Stimulated activated CD8-positive, alpha-beta memory T cell treated with anti-CD3 and anti-CD28 coated beads, Interleukin-15, amount 100 ng/mL, for 1 hour (primary cell): ENCODE results near the gene ATP13A3.
A peak's percentile ranks its signal among the peaks of the same experiment; 100 is the strongest.
"Not testable (repeated sequence)": the region's sequence is repeated elsewhere in the genome, so short reads cannot be mapped to it uniquely, and the experiment has no call there.

Source experiments
- DNase-seq: peaks from one replicate; pipeline ENCODE4 v3.0.0-alpha.2; 2020; ENCODE audit warnings: low read depth

Gene ATP13A3

DNA sequence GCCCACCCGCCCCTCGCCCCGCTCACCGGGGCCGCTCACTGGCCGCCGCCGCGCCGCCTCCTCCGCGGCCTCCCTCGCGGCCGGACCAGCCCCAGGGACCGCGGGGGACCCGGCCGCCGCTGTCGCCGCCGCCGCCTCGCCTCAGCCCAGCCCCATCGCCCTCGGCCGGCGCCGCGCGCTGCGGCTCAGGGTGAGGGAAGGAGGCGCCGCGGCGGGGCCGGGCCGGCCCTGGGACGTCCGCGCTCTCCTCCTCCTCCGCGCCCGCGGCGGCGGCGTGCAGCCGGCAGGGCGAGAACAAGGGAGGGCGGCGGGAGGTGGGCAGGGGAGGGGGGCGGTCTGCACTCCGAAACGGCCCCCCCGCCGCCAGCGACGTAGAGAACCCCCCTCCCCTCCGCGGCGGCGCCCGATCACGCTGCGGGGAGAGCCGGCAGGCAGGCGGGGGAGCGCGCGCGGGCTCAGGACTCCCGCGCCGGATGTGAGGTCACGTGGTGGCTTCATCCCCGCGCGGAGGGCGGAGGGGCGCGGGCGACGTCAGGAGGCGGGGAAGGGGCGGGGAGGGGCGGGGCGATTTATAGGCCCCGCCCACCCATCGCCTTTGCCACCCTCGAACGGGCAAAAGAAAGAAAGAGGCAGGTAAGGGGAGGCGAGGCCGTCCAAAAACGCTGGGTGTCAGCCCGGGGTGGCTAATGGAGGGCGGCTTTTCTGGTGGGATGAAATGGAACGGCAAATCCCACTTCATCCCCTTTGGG is at the start of gene ATP13A3:
Gene ATP13A3, minus strand, starts transcription at position 463 of the 749 bp plus-strand sequence. CDS start 24,812 bp downstream, outside the sequence.
- DNase-seq, result peak; percentile 66

DNA sequence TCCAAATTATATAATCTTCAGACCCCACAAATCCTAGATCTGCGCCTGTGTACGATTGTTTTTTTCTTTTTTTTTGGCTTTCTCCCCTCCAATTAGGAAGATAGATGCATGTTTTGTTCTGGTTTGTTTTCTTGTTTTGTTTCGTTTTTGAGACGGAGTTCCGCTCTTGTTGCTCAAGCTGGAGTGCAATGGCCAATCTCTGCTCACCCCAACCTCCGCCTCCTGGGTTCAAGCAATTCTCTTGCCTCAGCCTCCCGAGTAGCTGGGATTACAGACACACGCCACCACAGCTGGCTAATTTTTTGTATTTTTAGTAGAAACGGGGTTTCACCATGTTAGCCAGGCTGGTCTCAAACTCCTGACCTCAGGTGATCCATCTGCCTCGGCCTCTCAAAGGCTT is 48.4 kb upstream of the ATP13A3 start:
- DNase-seq, result not testable (repeated sequence)

DNA sequence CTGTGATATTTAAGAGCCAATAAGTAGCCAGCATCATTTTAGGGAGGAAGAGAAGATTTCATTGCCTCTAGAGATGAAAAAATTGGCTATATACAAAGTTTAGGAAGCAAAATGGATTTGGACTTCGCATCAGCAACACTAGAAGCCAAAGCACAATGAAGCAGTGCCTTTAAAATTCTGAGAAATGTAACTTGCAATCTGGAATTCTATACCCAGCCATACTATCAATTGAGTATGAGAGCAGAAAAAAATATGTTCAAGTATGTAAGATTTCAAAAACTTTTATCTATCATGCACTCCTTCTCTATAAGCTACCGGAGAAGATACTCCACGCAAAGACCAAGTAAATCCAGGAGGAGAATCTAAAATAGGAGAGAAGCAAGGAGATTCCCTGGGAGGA is 47.4 kb upstream of the ATP13A3 start:
- DNase-seq, result no peak

DNA sequence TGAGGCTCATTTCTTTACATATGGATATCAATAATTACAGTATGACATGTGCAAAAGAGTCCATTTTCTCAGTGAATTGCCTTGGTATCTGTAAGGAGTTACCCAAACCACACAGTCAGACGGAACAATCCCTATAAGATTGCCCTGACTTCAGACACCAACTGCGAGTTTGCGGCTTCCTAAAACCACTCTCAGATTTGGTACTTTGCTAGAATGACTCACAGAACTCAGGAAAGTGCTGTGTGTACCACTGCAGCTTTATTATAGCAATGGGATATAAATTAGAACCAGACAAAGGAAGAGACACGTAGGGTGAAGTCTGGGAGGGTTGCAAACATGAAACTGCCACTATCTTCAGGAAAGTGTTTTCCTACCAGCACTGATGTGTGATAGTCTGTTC is 45.8 kb upstream of the ATP13A3 start:
- no peak for DNase-seq

DNA sequence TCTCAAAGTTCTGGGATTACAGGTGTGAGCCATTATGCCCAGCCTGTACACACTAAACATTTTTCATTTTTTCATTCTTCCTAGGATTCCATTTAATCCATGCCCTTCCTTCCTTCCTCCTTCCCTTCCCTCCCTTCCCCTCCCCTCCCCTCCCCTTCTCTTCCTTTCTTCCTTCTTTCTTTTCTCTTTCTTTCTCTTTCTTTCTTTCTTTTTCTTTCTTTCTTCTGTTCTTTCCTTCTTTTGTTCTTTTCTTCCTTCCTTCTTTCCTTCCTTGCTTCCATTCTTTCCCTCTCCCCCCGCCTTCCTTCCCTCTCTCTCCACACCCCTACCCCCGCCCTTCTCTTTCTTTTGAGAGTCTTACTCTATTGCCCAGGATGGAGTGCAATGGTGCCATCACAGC is 40.9 kb upstream of the ATP13A3 start:
- DNase-seq, result no peak

DNA sequence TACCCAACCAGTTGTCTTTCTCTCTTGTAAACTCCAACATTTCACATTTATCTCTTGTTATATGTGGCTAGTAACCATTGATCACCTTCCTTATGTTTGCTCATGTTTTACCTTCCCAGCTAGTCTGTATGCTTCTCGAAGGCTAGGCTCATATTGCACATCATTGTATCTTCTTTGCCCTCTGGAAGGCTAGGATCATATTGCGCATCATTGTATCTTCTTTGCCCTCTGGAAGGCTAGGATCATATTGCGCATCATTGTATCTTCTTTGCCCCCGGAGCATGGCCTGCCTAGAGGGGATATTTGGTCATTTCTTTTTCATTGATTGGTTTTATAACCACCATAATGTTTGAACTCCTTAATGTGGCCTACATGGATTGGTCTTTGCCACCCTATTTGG is 39.4 kb upstream of the ATP13A3 start:
- no peak for DNase-seq

DNA sequence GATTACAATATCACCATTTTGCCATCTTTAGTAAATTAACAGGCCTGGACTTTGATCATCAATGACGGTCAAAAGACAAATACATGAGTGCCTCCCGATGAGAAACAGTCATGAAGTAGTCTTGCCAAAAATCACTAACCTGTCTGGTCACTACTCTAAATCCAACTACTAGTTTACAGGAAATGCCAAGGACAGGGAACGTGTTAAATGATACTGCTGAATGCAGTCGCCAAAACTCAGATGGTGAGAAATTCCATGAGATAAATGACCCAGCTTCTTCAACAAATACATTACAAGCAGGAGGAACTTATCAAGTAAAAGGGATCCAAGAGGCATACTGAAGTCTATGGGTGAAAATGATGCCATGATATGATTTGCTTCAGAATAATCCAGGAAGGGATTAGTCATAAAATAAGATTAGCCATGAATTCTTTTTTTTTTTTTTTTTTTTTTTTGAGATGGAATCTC is 35.8 kb upstream of the ATP13A3 start:
- DNase-seq, result no peak

DNA sequence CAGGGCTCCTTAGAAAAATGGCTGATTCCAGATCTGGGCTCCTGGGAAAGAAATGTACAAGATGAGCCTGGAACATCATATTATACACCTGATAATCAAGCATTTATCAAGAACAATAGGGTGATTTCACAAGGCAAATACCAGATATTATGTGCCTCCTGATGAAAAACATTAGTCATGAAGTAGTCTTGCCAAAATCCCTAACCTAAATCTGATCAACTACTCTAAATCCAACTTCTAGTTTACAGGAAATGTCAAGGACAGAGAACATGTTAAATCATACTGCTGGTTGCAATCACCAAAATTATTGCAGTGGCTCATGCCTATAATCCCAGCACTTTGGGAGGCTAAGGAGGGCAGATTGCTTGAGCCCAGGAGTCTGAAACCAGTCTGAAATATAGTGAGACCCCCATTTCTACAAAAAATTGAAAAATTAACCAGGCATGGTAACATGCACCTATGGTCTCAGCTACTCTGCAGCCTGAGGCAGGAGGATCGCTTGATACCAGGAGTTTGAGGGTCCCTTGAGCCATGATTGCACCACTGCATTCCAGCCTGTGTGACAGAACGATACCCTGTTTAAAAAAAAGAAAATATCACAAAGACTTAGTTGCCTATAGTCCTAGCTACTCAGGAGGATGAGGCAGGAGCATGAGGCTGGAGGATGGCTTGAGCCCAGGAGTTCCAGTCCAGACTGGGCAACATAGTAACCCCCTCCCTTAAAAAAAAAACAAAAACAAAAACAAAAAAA is 34.9 kb upstream of the ATP13A3 start:
- DNase-seq, result no peak

DNA sequence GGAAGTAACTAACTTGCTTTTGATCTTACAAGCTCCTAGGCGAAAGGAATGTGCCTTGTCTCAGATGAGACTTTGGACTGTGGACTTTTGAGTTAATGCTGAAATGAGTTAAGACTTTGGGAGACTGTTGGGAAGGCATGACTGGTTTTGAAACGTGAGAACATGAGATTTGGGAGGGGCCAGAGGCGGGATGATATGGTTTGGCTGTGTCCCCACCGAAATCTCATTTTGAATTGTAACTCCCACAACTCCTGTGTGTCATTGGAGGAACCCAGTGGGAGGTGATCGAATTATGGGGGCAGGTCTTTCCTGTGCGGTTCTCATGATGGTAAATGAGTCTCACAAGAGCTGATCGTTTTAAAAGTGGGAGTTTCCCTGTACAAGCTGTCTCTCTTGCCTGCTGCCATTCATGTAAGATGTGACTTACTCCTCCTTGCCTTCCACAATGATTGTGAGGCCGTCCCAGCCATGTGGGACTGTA is 33.9 kb upstream of the ATP13A3 start:
- not testable (repeated sequence) for DNase-seq

DNA sequence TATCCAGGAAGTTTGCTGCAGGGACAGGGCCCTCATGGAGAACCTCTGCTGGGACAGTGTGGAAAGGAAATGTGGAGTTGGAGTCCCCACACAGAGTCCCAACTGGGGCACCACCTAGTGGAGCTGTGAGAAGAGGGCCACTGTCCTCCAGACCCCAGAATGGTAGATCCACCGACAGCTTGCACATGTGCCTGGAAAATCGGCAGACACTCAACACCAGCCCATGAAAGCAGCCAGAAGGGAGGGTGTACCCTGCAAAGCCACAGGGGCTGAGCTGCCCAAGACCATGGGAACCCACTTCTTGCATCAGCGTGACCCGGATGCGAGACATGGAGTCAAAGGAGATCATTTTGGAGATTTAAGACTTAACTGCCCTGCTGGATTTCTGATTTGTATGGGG is 33.4 kb upstream of the ATP13A3 start:
- not testable (repeated sequence) for DNase-seq

DNA sequence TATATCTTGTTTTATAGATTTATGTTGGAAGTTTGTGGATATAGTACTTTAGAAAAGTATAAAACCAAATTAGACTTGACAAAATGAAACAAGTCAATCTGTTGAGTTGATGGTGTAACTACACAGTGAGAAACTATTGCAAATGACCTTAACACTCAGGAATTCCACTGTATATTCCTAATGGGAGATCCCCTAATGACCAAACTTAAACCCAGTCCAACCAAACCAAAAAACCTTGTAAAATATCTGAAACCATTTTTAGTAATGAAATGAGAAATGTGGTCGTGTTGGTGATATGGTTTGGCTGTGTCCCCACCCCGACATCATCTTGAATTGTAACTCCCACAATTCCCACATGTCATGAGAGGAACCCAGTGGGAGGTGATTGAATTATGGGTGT is 31.9 kb upstream of the ATP13A3 start:
- no peak for DNase-seq

DNA sequence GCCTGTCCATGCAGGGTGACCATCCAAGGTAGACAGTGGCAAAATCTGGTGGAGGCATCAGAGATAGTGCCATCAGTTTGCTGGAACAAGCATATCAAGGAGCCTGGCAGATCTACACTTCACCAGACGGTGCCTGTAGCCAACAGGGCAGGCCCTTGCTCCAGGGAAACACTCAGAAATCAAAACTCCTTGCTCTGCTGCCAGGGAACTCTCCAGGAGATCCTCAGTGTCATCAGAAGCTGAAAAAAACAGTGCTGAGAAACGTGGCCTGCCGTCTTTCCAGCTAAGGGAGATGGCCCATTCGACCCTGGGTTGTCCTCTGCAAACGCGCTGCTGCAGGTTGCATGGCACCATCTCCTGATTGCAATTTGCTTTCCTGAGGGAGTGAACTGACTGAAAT is 30.5 kb upstream of the ATP13A3 start:
- no peak for DNase-seq

DNA sequence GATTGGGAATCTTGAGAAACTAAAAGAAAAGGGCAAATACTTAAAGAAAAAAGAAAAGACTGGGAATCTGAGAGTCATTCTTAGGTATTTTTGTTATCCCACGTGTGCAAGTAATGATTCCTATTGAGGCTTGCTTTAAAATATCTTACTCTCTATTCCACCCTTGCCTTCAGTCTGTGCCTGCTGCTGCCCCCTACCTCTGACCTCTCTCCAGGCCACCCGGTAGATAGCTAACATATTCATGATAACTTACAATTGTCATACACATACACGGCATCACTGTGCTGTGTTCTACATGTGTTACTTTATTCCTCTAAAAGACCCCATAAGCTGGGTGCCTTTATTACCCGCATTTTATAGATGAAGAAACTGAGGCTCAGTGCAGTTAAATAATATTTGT is 27.8 kb upstream of the ATP13A3 start:
- DNase-seq, result no peak

DNA sequence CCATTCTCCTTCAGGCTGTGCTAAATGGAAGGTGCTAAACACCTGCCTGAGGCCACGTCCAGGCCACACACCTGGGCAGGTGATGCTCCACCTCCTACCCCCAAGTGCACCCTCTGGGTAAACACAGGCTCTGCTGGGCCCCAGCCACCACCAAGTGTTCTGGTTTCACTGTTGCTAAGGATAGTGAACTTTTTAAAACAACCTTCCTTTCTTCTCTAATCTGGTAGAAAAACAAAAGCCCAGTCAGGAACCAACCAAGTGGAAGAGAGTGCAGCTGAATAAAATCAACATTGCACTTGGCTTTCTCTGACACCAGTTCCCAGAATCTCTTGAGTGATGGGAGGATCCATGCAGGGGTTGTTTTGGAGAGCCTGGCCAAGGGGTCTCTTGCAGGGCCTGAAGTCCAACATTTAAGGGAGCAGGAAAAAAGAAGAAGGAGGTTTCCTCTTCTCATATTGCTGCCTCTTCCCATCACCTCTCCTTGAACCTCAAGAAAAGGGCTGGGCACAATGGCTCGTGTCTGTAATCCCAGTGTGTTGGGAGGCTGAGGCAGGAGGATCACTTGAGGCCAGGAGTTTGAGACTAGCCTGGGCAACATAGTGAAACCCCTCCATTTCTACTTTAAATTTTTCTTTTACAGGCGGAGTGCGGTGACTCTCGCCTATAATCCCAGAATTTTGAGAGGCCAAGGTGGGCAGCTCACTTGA is 26.2 kb upstream of the ATP13A3 start:
- DNase-seq, result no peak

DNA sequence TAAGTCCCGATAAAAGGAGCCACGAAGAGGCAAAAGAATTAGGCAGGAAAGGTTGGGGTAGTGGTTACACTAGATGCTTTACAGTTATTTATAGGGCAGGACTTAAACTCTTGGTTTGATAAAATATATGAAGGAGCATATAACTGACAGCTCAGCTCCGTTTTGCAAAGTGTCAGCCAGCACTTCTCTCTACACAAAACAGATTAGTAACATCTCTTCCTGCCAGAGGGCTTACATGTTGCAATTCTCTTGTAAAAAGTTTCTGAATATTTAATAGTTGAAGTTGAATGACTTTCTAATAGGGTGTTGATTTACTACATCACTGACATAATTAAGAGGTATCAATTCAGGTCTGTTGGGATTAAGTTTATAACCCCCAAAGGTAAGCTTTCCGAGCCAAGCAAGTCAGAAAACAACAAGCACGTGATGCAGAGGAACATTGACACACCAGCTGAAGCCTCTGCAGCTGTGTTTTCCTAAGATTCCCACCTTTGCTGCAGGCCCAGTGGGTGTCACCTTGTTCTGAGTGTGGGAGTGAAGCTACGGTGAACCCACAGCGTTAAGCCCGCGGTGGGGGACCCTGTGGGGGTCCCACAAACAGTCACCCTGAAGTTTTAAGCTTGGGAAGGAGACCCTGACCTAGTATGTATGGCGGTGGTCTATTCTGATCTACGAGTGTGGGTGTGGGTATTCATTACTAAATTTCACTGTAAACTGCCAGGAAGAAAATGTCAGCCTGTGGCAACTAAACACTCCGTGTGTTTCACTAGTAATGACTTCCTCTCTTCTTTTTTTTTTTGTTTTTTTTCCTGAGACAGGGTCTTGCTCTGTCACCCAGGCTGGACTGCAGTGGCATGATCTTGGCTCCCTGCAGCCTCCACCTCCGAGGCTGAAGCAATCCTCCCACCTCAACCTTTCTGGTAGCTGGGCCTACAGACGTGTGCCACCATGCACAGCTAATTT is 22.0 kb upstream of the ATP13A3 start:
- DNase-seq, result no peak

DNA sequence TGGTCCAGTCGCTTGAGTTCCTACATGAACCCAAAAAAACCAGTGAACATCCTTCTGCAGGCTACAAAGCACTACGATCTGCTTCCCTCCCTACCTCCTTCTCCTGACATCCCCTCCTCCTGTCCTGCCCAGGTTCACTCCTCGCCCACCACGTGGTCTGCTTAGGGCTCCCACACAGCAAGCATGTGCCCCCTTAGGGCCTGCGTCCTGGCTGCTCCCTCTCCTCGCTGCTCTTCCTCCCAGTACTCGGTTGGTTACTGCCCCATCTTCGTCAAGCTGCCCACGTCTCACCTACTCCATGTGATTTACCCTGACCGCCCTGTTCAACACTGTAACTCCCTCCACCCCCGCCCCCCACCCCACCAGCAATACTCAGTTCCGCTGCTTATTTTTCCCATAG is 20.8 kb upstream of the ATP13A3 start:
- DNase-seq, result no peak

DNA sequence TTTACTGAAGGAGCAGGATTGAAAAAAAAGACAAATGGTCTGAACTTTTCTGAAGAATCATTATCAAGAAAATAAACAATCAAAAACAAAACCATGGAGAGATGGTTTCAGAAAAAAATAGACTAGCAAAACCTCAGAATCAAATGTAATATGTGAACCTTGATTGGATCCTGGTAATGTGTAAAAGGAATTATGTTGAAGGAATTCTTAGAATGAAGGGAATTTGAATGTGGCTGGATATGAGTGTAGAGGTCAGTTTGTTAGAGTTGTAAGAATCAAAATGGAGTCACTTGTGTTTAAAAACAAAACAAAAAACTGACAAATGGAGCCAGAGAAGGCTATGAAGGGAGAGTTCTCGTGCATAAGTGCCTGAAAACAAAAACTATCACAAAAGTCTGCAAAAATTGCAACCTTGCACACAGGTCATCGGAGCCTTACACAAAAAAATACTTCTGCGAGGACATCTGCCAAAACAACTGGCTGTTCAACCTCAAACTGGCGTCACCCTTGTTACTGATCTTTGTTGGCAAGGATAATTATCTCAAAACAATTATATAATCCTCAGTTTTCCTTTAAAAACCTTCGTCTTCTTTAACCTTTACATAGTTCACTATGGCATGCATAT is 19.1 kb upstream of the ATP13A3 start:
- no peak for DNase-seq

DNA sequence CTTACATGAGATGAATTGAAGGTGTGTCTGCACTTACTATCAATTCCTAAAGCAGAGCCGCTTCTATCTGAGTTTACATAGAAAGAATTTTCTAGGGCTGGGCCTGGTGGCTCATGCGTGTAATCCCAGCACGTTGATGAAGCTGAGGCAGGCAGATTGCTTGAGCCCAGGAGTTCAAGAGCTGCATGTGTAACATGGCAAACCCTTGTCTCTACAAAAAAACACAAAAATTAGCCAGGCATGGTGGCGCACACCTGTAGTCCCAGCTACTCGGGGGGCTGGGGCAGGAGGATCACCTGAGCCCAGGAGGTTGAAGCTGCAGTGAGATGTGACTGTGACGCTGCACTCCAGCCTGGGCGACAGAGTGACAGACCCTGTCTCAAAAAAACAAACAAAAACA is 18.1 kb upstream of the ATP13A3 start:
- no peak for DNase-seq

DNA sequence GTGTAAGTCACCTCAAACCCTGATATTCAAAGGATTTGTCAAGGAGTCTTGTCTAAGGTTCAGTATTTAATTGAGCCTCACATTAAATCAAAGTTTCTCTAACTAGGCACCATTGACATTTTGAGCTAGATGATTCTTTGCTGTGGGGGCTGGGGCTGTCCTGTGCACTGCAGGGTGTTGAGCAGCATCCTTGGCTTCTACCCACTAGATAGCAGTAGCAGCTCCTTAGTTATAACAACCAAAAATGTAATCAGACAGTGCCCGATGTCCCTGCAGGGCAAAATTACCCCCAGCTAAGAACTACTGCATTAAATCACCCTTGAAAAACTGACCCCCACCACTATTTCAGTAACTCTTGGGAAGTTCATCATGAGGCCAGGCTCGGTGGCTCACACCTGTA is 17.3 kb upstream of the ATP13A3 start:
- DNase-seq, result no peak

DNA sequence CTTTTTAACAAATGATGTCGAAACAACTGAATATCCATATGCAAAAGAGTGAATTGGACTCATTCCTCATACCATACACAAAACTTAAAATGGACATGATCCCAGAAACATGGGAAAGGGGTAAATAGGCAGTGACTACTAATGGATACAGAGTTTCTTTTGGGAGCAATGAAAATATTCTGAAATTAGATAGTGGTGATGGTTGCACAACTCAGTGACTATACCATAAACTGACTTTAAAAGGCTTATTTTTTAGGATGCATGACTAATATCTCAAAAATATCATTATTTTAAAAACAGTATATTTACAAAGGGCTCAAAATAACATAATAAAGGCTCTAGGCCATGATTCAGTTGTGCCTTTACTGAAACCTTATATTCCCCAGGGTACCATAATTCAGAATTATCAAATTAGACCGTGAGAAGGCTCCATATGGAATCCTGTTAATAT is 16.3 kb upstream of the ATP13A3 start:
- DNase-seq, result no peak

DNA sequence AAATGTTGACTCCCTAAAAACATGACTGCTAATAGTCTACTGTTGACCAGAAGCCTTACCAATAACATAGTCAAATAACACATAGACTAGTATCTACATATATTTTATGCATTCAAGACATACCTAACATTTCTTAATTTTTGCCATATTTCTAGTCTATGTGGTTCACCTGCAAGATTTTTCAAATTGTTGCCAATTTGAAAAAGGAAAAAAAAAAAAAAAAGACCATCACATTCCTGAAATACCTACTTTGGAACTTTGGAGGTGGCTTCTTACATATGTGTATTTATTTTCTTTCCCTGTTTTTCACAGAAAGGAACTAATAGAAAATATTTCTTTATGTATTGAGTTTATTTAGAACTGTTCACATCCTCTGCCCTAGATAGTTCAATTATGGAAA is 13.4 kb upstream of the ATP13A3 start:
- no peak for DNase-seq
